Lower leg skin (tissue), 4 donors: ENCODE measurements around the gene IFT88. TPM values are rescaled to one million over a fixed set of nuclear protein-coding genes. Genes with fewer than 3 reads are reported as not detected.

Experiments used
- DNase-seq, 2 donors: peaks; one replicate each; pipeline ENCODE4 v3.0.0-alpha.2; 2019; ENCODE audit warnings: low spot score in 2 of 2
- H3K4me3 ChIP-seq: fragments of 200-600 bp; sonication (generic); 2 replicates; pipeline ENCODE4 v1.5.1; 2017; ENCODE audit warnings: mild to moderate bottlenecking, low read depth; ENCODE audit not compliant: poor library complexity, severe bottlenecking
- POLR2A ChIP-seq, 2 donors: fragments of 450-650 bp; IDR thresholded peaks; one replicate each; pipeline ENCODE4 v1.6.1; 2016 to 2017; ENCODE audit warnings: antibody characterized with exemption in 2 of 2, mild to moderate bottlenecking in 1 of 2, moderate library complexity in 1 of 2
- WGBS, 2 donors: methylation state at CpG; one replicate each; pipeline ENCODE4 v1.1.5; 2018; 5-methylcytosine and 5-hydroxymethylcytosine counted together
- intact Hi-C: fragments of 100-400 bp; cut with DNase I; formaldehyde crosslinking; loops from one replicate; pipeline ENCODE4 v1.15.0; 2023; ENCODE audit warnings: low total_unique reads
- total RNA-seq, 4 donors: library from RNA; depleted of rRNA; stranded (reverse); fragments of >200 nt; gene quantifications; one replicate each; pipeline ENCODE4 v1.1.0, GENCODE V29; 2016
- TF ChIP-seq, protein P1 (sequence below), 3 donors: fragments of 450-650 bp; IDR thresholded peaks; one replicate each; pipeline ENCODE4 v1.5.1; 2016; ENCODE audit warnings: antibody characterized with exemption in 3 of 3, mild to moderate bottlenecking in 3 of 3, moderate library complexity in 2 of 3

IFT88 gene
- total RNA-seq, 4 donors from 2014 or later = 3.5 to 8.0 (median 6.9) TPM

GRCh38 chr13:20525144-20525600 lies 41.8 kb upstream of the IFT88 start:
- intact Hi-C loops = no loop called here
- WGBS, 2 donors = 0 to 1% methylated on average over 28 to 34 of the region's 37 CpGs
- TF ChIP-seq, protein P1, sequence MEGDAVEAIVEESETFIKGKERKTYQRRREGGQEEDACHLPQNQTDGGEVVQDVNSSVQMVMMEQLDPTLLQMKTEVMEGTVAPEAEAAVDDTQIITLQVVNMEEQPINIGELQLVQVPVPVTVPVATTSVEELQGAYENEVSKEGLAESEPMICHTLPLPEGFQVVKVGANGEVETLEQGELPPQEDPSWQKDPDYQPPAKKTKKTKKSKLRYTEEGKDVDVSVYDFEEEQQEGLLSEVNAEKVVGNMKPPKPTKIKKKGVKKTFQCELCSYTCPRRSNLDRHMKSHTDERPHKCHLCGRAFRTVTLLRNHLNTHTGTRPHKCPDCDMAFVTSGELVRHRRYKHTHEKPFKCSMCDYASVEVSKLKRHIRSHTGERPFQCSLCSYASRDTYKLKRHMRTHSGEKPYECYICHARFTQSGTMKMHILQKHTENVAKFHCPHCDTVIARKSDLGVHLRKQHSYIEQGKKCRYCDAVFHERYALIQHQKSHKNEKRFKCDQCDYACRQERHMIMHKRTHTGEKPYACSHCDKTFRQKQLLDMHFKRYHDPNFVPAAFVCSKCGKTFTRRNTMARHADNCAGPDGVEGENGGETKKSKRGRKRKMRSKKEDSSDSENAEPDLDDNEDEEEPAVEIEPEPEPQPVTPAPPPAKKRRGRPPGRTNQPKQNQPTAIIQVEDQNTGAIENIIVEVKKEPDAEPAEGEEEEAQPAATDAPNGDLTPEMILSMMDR (IDR thresholded peaks at IDR 0.05) = no peak
- TF ChIP-seq POLR2A (IDR thresholded peaks at IDR 0.05) = no peak
- DNase-seq = peak in 1 of 2 donors; percentile 88
- H3K4me3 ChIP-seq = peak overlapping the region; percentile 77

GRCh38 chr13:20525601-20526544 lies 41.1 kb upstream of the IFT88 start, which contains the start of gene CRYL1:
Gene CRYL1 (minus strand): TSS chr13:20525857. CDS start chr13:20525794, 63 bp downstream.
- TF ChIP-seq, protein P1 (IDR thresholded peaks at IDR 0.05) = no peak
- TF ChIP-seq POLR2A (IDR thresholded peaks at IDR 0.05) = no peak
- peak; percentile 68 to 94 for DNase-seq
- intact Hi-C loops = no loop called here
- WGBS, 2 donors = 0 to 1% methylated on average over 49 to 57 of the region's 89 CpGs
- H3K4me3 ChIP-seq = peak within 1 kb of the TSS; percentile 77

- 24 to 25% methylated on average over 6 of the region's 6 CpGs for WGBS, 2 donors
- no peak overlapping the region for H3K4me3 ChIP-seq
- no peak for DNase-seq
- intact Hi-C loops = no loop called here
- TF ChIP-seq, protein P1 (IDR thresholded peaks at IDR 0.05) = no peak
- no peak for TF ChIP-seq POLR2A (IDR thresholded peaks at IDR 0.05)
Measured at GRCh38 chr13:20526664-20527063, 40.3 kb upstream of the IFT88 start.

DNA sequence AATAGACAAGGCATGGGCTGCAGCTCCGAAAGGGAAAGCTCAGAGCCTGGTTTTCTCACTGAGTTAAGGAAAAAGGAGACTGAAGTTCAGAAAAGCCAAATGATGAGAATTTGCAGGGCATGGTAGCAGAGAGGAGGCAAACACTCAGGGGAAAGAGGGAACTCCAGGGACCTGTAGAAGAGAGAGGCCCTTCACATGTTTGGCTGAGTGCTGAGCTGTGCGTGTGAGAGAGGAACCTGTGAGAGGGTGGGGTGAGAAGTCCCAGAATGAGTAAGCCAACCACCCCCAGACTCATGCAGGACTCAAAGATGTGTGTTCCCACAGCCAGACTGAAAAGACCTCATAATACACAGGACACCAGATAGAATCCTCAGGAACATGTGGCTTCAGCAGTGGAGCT lies 38.5 kb upstream of the IFT88 start:
- no peak for TF ChIP-seq POLR2A (IDR thresholded peaks at IDR 0.05)
- TF ChIP-seq, protein P1 (IDR thresholded peaks at IDR 0.05) = no peak
- WGBS, 2 donors = 85 to 91% methylated on average over 2 of the region's 2 CpGs
- DNase-seq = no peak
- intact Hi-C loops = no loop called here
- no peak overlapping the region for H3K4me3 ChIP-seq

DNA sequence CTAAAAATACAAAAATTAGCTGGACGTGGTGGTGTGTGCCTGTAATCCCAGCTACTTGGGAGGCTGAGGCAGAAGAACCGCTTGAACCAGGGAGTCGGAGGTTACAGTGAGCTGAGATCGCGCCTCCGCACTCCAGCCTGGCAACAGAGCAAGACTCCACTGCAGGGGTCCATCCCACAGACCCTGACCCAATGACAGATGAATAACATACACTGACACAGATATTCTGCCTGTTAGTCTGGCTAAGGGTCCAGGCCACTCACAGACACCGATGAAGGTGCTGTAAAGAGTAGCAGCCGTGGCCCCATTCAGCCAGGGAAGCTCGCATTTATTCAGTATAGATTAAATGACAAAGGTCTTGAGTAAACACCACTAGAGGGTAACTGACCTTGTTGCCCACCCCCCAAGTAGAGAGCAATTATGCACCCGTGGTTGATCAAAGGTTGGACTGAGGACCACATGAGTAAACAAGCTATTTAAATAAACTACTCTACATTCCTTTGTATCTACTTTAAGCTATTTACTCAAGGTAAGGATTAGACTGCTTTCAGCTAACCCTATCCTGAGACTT lies 32.8 kb upstream of the IFT88 start:
- no peak for DNase-seq
- intact Hi-C loops = no loop called here
- TF ChIP-seq POLR2A (IDR thresholded peaks at IDR 0.05) = no peak
- TF ChIP-seq, protein P1 (IDR thresholded peaks at IDR 0.05) = no peak
- WGBS, 2 donors = 84 to 89% methylated on average over 10 of the region's 10 CpGs
- H3K4me3 ChIP-seq = no peak overlapping the region
